NCI-H1436 (cell line): ENCODE data around the gene AVPI1.

Experiments
- DNase-seq: peaks from one replicate; lab custom pipeline; 2025; lab: John Stamatoyannopoulos, UW

The AVPI1 gene

GRCh38 chr10:97686962-97687784 lies at the start of gene AVPI1:
Gene AVPI1 (minus strand): TSS chr10:97687241. CDS start chr10:97679905, 7,336 bp downstream.
- peak; percentile 96 for DNase-seq

GRCh38 chr10:97736403-97736901 lies 49.4 kb upstream of the AVPI1 start:
- no peak for DNase-seq

GRCh38 chr10:97734021-97734420 lies 47.0 kb upstream of the AVPI1 start:
- DNase-seq, result no peak

DNA sequence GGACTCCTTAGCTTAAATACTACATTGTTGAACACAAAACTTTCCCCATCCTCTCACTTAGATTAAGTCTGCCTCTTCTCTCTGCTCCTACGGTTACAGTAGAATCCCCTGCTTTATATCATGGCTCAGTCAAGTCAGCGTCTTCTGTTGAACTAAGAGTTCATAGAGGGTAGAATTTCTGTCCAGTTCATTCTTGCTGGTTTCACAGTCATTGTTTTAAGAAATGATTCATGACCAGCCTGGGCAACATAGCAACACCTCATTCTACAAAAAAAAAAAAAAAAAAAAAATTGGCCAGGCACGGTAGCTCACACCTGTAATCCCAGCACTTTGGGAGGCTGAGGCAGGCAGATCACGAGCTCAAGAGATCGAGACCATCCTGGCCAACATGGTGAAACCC lies 46.2 kb upstream of the AVPI1 start:
- DNase-seq, result no peak

DNA sequence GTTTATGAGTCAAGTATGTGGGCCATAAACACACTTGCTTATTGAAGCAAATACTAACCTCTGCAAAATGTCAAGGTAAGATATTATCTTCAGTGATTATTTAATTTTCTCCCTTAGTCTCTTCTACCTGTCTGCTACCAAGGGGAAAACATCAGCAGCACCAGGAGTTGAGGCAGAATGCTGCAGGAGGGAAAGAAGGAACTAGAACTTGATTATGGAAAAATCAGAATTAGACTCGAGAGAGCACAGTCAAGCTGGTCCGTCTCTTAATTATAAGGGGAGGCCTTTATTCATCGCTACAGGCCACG lies 45.0 kb upstream of the AVPI1 start:
- no peak for DNase-seq

DNA sequence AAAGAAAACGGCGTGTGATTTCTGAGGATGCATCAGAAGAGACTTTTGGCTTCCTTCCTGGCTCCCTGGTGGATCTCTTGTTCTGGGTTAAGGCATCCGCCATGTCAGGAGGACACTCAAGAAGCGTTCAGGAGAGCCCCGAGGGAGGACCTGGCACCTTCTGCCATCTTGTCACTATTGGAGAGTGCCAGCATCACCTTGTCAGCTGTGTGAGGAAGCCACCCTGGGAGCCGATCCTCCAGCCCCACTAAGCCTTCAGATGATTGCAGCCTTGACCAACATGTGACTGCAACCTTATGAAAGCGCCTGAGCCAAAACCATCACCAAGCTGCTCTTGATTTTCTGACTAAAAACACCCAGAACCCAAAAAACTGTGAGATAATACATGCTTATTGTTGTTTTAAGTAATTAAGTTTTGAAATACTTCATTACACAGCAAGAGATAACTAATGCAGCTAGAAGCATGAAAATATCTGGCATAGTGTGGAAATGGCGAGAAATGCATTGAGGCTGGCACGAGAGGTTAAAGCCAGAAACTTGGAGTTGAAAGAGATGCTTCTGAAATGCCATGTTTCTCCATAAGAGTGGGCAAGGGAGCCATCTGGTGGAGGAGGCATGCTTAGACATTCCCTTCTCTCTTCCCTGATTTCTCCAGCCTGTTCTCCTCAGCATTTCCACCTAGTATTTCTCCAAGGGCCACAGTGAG lies 44.5 kb upstream of the AVPI1 start:
- DNase-seq, result peak; percentile 57

DNA sequence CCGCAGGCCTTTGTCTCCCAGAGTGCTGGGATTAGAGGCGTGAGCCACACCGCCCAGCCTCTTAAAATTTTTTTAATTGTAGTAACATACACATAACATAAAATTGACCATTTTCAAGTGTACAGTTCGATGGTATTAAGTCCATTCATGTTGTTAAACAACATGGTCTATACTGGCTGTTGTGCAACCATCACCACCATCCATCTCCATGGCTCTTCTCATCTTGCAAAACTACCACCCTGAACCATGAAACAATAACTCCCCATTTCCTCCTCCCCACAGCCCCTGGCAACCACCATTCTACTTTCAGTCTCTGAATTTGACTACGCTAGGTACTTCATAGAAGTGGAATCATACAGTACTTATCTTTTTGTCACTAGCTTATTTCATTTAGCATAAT lies 42.0 kb upstream of the AVPI1 start:
- no peak for DNase-seq

GRCh38 chr10:97726636-97727178 lies 39.7 kb upstream of the AVPI1 start:
- DNase-seq, result no peak

- no peak for DNase-seq
Measured at GRCh38 chr10:97724341-97724941, 37.4 kb upstream of the AVPI1 start.

DNA sequence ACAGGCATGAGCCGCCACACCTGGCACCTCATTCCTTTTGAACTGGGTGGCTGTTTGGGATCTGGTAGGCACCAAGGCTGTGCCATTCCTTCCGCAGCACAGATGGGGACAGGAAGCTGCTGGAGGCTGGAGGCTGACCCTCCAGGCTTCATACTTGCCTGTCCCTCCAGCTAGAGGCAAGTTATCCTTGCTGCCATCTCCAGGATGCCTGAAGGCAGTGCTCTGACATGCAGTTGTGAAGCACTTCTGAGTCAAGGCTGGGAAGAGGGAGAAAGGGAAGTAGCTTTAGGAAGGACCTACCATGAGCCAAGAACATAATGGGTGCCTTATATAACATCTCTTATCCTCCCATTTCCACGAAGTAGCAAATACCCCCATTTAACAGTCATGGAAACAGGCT lies 36.0 kb upstream of the AVPI1 start:
- DNase-seq, result no peak

- no peak for DNase-seq
Measured at GRCh38 chr10:97721871-97722780, 35.1 kb upstream of the AVPI1 start.

- no peak for DNase-seq
Measured at GRCh38 chr10:97719602-97720001, 32.6 kb upstream of the AVPI1 start.

DNA sequence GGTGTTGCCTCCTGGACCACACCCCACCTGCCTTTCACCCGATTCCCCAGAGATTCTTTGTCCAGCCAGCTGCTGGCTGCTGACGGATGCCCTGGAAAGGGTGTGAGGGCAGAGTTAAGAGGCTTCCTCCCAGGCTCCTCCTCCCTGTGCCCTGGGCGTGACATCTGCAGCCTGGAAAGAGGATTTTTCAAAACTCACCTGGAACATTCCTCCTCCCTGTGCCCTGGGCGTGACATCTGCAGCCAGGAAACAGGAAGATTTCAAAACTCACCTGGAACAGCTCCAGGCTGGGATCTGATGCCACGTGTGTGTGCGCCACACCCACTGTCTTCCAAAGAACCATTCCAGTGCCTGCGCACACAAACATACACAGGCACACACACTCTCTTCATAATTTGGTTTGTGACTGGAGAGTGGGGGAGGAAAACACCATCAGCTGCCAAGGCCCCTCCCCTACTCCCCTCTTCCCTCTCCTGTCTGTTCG lies 31.7 kb upstream of the AVPI1 start:
- no peak for DNase-seq

GRCh38 chr10:97718178-97718577 lies 31.1 kb upstream of the AVPI1 start:
- DNase-seq, result no peak

DNA sequence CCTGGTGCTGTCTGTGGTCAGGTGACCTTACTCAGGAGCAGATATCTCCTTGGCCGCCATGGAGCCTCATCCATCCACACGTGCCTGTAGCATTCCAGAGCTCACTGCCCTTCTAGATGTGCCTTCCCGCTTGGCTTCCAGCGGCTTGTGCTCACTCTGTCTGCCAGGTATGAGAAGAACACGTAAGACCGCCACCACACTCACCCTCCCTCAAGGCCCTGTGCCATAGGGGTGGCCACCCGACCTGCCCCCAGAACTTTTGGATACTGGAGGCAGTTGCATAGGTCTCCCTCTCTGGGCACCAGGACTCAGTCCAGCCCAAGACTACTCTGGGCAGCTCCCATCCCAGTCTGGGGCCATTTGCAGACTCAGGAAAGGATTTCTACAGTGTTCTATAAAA lies 30.6 kb upstream of the AVPI1 start:
- DNase-seq, result no peak

DNA sequence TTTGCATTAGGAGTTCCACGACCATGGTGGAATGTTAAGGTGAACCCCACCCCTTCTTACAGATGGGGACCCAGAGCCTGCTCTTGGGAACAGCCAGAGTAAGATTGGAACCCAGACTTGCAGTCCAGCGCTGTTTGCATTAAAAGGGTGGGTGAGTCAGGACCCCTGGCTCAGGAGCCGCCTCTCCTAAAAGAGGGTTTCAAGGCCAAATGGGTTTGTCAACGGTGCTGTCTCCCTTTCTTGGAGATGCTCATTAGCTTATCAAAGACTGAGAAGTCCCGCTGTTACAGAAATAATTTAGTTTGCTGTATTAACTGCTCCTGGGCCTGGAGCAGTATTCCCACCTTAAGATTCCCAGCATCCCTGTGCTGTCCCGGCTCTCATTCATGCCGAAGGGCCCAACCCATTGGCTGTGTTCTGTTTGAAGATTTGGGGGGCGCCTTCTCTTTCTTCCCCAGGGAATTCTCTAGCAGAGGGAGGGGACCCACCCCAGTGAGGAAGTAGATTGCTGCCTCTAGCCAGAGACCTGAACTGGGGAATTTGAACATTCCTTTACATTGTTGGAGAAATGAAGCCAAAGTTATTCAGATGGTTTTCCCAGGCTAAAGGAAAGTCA lies 28.3 kb upstream of the AVPI1 start:
- DNase-seq, result no peak

DNA sequence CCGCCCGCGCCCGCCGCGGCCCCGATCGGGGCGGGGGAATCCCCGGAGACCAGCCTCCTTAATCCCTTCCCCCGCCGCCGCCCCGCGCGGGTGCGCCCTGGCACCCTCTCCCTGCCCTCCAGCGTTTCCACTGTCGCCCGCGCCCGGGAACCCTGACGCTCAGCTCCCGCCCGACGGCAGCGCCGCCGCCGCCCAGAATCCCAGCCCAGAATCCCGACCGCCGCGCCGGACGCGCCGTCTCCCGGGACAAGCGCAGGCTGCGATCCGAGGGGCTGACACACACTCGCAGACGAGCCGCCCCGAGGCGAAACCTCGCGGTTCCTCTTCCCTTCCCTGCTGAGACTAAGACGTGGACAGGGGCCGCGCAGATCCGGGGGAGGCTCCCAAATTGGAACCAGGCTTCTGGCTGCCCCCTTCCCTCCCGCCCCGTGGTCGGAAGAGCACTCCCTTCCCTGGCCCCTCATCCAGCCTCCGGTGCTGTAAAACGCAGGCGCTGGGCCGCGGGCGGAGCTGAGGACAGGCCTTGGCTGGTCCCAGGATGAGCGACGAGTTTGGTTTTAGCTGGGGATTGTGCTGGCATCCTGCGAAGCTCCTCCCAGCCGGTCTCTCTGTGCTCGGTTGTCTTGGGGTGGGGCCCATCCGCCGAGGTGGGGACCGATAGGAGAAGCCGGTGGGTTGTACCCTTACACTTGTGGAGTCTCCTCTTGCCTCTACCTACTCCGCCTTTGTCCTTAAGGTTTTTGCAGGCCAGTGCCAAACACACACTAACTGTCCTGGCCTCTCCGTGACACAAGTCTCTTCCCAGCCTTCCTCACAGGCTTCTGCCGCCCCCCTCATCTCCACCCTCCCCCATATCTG lies 27.6 kb upstream of the AVPI1 start:
- DNase-seq, result no peak

GRCh38 chr10:97713826-97714400 lies 26.9 kb upstream of the AVPI1 start:
- DNase-seq, result peak; percentile 21

DNA sequence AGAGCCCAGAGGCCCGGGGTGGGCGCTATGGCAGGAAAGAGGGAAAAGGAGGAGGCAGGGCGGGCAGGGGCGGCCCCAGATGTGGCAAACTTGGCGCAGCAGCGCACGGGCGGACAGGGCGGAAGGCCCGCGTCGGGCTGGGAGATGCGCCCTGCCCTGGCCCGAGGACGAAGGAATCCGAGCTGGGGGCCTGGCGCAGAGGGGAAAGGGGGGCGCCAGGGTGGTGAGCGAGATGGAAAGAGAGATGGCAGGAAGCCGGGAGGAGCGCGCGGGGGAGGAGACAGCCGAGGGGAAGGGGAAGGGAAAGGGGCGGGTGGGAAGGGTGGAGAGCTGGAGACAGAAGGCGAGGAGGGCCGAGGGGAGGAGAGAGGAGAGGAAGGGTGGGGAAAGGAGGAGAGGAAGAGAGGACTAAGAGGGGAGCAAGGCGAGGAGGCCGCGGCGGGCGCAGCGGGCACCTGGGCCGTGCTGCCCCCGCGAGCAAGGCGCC lies 26.3 kb upstream of the AVPI1 start, which contains the start of gene MARVELD1:
TSS of gene MARVELD1 (plus strand) at position 392 of the 487 bp plus-strand sequence. CDS start 147 bp downstream, outside the sequence.
- peak; percentile 27 for DNase-seq
